Mammary epithelial cell (primary cell): ENCODE measurements around the gene WDR4.

Experiments used
- CTCF ChIP-seq, 2 donors: IDR thresholded peaks in 1 of 2; conservative IDR thresholded peaks in 1 of 2; 2 replicates each; pipeline ENCODE4 v1.5.1; 2011 to 2012; ENCODE audit warnings: inconsistent platforms in 2 of 2, low read length in 2 of 2, mild to moderate bottlenecking in 2 of 2, control low read depth in 1 of 2, low read depth in 1 of 2; ENCODE audit not compliant: insufficient read depth in 1 of 2; ENCODE audit errors: extremely low read depth in 1 of 2
- EZH2 ChIP-seq: IDR thresholded peaks from 2 replicates; pipeline ENCODE4 v1.6.1; 2012; ENCODE audit warnings: low read length, inconsistent platforms, borderline replicate concordance

GRCh38 chr21:42913476-42913875, 34.1 kb upstream of the WDR4 start:
- TF ChIP-seq CTCF (conservative IDR thresholded peaks at IDR 0.05 in 1 of 2, IDR thresholded peaks at IDR 0.05 in 1 of 2; ENCODE audit: extremely low read depth in 1 of 2, insufficient read depth in 1 of 2, low read depth in 1 of 2, low read length in 2 of 2) (no peak), EZH2 (no peak)
